ENCODE results near the gene PARD3B. TPM values are rescaled to one million over a fixed set of nuclear protein-coding genes. Genes with fewer than 3 reads are reported as not detected.

The PARD3B gene
- total and polyA plus RNA-seq, 2 of the 13 experiments (the other 11 are each of a cell fraction or from before 2014, with no cell fraction given), result 0.71 to 2.3 TPM

DNA sequence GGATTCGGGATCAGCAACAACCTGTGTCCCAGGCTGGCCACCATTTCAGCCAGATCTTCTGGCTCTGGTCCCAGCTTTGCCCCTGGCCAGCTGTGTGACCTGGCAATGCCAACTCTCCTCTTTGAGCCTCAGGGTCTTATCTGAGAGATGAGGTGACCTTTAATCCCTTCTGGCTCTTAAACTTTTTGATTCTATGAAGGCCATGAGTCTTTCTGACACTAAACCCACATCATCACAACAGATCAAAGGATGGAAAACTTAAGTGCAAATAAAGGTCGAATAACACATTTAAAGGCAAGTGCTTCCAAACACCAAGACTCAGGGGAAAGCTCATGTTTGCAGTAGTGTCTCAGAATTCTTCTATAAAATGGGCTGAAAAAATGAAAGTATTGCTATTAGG, 645.3 kb downstream of the PARD3B start:
- no peaks in the 10 kb centered on the region for H4K20me1 ChIP-seq (ENCODE audit: insufficient read depth, low read length)
- 0 out of 2 replicates have a peak, but pooled peaks cover 8% of the 10 kb centered on the region for H3K4me1 ChIP-seq (ENCODE audit: insufficient read depth, low read length)
- ATAC-seq (no peak), DNase-seq (ENCODE audit: low spot score) (peak; percentile 51), FAIRE-seq (no peak)
- H3K36me3 ChIP-seq (replicated peaks in 1 of 2; ENCODE audit: control insufficient read depth in 1 of 2, insufficient read depth in 2 of 2, low read length in 2 of 2), result no peaks in the 10 kb centered on the region
- intact Hi-C loops (cut with micrococcal nuclease; ENCODE audit: unreplicated experiment), result no loop called here
- no peaks in the 10 kb centered on the region for H3K79me2 ChIP-seq (ENCODE audit: insufficient read depth, low read length)
- H3K9ac ChIP-seq (ENCODE audit: insufficient read depth, low read depth, low read length), result no peak overlapping the region
- H3K4me2 ChIP-seq (ENCODE audit: low read depth, low read length), result no peak overlapping the region
- no peak overlapping the region for H3K27ac ChIP-seq (ENCODE audit: extremely low read length, insufficient read depth, low read length)
- ChIA-PET CTCF (ENCODE audit: low intra/inter-chr PET ratio, low total read pairs) (no interaction called here), POLR2A (no interaction called here)
- no peaks in the 10 kb centered on the region for H3K27me3 ChIP-seq (ENCODE audit: control insufficient read depth in 1 of 2, insufficient read depth in 2 of 2, low read length in 2 of 2)
- no peaks in the 10 kb centered on the region; the same call in 1 of the 2 replicates for H3K9me3 ChIP-seq (ENCODE audit: low read length)
- BruUV-seq (replicated peaks), result no TSS peak
- no peak overlapping the region for H3K4me3 ChIP-seq (replicated peaks in 1 of 3; ENCODE audit: insufficient read depth in 1 of 3, low read depth in 2 of 3, low read length in 3 of 3)
- H2AFZ ChIP-seq (ENCODE audit: low read length), result no peak overlapping the region
- in situ Hi-C loops (cut with HindIII; ENCODE audit: extremely low pct_ligation_motif_present, low pct_unique_long_range_greater_than_20kb), result no loop called here
- WGBS (ENCODE audit: low lambda C conversion rate), result 16% methylated on average over 2 of the region's 2 CpGs
- TF ChIP-seq HMG20A (CRISPR knock-in tag; IDR thresholded peaks at IDR 0.05; ENCODE audit: borderline replicate concordance) (peak; percentile 55; the same call in 1 of the 2 replicates), HNF4A (CRISPR knock-in tag; IDR thresholded peaks at IDR 0.05) (peak; percentile 44; the same call in 1 of the 2 replicates), AFF4 (CRISPR knock-in tag; IDR thresholded peaks at IDR 0.05) (no peak), ZNF232 (CRISPR knock-in tag; IDR thresholded peaks at IDR 0.05; ENCODE audit: borderline replicate concordance) (no peak), GTF3A (CRISPR knock-in tag; conservative IDR thresholded peaks at IDR 0.05) (no peak), NR2F6 (IDR thresholded peaks at IDR 0.05) (0 out of 2 replicates have a peak, but pooled peaks have one; percentile 9), NR2F6 (CRISPR knock-in tag; IDR thresholded peaks at IDR 0.05) (no peak), NCOA5 (CRISPR knock-in tag; IDR thresholded peaks at IDR 0.05) (no peak), ZNF446 (CRISPR knock-in tag; IDR thresholded peaks at IDR 0.05) (no peak), ZNF326 (CRISPR knock-in tag; IDR thresholded peaks at IDR 0.05; ENCODE audit: borderline replicate concordance) (no peak), MAFK (conservative IDR thresholded peaks at IDR 0.05 in 1 of 2, IDR thresholded peaks at IDR 0.05 in 1 of 2; ENCODE audit: low read length in 2 of 2) (no peak), SIX4 (CRISPR knock-in tag; IDR thresholded peaks at IDR 0.05) (peak; percentile 33; the same call in 1 of the 2 replicates)
- TF ChIP-seq, protein P1, sequence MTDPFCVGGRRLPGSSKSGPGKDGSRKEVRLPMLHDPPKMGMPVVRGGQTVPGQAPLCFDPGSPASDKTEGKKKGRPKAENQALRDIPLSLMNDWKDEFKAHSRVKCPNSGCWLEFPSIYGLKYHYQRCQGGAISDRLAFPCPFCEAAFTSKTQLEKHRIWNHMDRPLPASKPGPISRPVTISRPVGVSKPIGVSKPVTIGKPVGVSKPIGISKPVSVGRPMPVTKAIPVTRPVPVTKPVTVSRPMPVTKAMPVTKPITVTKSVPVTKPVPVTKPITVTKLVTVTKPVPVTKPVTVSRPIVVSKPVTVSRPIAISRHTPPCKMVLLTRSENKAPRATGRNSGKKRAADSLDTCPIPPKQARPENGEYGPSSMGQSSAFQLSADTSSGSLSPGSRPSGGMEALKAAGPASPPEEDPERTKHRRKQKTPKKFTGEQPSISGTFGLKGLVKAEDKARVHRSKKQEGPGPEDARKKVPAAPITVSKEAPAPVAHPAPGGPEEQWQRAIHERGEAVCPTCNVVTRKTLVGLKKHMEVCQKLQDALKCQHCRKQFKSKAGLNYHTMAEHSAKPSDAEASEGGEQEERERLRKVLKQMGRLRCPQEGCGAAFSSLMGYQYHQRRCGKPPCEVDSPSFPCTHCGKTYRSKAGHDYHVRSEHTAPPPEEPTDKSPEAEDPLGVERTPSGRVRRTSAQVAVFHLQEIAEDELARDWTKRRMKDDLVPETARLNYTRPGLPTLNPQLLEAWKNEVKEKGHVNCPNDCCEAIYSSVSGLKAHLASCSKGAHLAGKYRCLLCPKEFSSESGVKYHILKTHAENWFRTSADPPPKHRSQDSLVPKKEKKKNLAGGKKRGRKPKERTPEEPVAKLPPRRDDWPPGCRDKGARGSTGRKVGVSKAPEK (CRISPR knock-in tag; IDR thresholded peaks at IDR 0.05; ENCODE audit: borderline replicate concordance), result no peak
- TF ChIP-seq, protein P2, sequence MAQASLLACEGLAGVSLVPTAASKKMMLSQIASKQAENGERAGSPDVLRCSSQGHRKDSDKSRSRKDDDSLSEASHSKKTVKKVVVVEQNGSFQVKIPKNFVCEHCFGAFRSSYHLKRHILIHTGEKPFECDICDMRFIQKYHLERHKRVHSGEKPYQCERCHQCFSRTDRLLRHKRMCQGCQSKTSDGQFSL (CRISPR knock-in tag; IDR thresholded peaks at IDR 0.05), result no peak

All from HepG2 (cell line).